Measurements from ENCODE around the gene CNTN3.

- TF ChIP-seq CTCF (IDR thresholded peaks at IDR 0.05), result no peak
- no peak for TF ChIP-seq POLR2AphosphoS5 (IDR thresholded peaks at IDR 0.05)
- TF ChIP-seq EP300 (IDR thresholded peaks at IDR 0.05), result no peak
Measured at GRCh38 chr3:74639681-74640080, 25.2 kb upstream of the CNTN3 start.
